GM06990 (cell line): ENCODE data around the gene DTX3.
"Not testable (repeated sequence)": the region's sequence is repeated elsewhere in the genome, so short reads cannot be mapped to it uniquely, and the experiment has no call there.

Experiments
- DNase-seq: peaks from one replicate; pipeline ENCODE4 v3.0.0-alpha.2; 2011; ENCODE audit not compliant: insufficient read length; ENCODE audit errors: extremely low read depth
- H3K27me3 ChIP-seq: replicated peaks from 2 replicates; pipeline ENCODE4 v1.6.0; 2011; ENCODE audit warnings: low read length; ENCODE audit not compliant: control insufficient read depth, insufficient read depth
- H3K36me3 ChIP-seq: 2 replicates; pipeline ENCODE4 v1.5.1; 2011; ENCODE audit warnings: low read length; ENCODE audit not compliant: control insufficient read depth, insufficient read depth
- H3K4me3 ChIP-seq: replicated peaks from 2 replicates; pipeline ENCODE4 v1.5.1; 2011; ENCODE audit warnings: low read depth, mild to moderate bottlenecking, control low read depth, low read length
- CTCF ChIP-seq: IDR thresholded peaks from 2 replicates; pipeline ENCODE4 v1.5.1; 2011; ENCODE audit warnings: low read length, control low read depth, mild to moderate bottlenecking, inconsistent platforms; ENCODE audit not compliant: insufficient read depth, poor library complexity, severe bottlenecking

The DTX3 gene

DNA sequence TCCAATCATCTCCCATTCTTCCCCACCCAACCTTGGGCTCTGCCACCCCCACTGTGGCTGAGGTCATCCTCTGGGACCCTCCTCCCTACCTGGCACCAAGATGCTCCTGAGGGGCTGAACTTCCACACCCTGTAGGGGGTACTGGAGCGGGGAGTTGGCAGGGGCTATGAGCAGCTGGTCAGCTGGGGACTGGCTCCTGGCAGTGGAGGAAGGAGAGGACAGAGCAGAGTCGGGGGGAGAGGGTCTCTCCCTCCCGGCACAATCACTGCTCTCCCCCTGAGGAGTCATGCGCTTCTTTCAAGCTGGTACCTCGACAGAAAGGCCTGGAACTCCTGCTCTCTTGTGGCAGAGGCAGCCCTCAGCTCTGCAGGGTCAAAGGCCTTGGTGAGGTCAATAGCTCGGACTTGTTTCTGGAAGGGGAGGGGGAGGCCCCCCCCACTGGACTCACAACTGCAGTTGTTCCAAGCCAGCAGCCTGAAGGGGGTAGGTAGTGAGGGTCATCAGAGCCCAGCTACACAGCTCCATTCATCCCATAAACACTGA lies 26.3 kb downstream of the DTX3 start:
- Histone ChIP-seq H3K27me3 (no peaks in the 10 kb centered on the region; the same call in none of the 2 replicates), H3K36me3 (no peaks in the 10 kb centered on the region), H3K4me3 (no peak overlapping the region)
- DNase-seq = no peak
- TF ChIP-seq CTCF = no peak

- Histone ChIP-seq H3K4me3 (no peak overlapping the region; the same call in 1 of the 2 replicates), H3K27me3 (no peaks in the 10 kb centered on the region; the same call in none of the 2 replicates), H3K36me3 (no peaks in the 10 kb centered on the region)
- no peak for TF ChIP-seq CTCF
- no peak for DNase-seq
Measured at GRCh38 chr12:57631566-57632072, 27.0 kb downstream of the DTX3 start.

DNA sequence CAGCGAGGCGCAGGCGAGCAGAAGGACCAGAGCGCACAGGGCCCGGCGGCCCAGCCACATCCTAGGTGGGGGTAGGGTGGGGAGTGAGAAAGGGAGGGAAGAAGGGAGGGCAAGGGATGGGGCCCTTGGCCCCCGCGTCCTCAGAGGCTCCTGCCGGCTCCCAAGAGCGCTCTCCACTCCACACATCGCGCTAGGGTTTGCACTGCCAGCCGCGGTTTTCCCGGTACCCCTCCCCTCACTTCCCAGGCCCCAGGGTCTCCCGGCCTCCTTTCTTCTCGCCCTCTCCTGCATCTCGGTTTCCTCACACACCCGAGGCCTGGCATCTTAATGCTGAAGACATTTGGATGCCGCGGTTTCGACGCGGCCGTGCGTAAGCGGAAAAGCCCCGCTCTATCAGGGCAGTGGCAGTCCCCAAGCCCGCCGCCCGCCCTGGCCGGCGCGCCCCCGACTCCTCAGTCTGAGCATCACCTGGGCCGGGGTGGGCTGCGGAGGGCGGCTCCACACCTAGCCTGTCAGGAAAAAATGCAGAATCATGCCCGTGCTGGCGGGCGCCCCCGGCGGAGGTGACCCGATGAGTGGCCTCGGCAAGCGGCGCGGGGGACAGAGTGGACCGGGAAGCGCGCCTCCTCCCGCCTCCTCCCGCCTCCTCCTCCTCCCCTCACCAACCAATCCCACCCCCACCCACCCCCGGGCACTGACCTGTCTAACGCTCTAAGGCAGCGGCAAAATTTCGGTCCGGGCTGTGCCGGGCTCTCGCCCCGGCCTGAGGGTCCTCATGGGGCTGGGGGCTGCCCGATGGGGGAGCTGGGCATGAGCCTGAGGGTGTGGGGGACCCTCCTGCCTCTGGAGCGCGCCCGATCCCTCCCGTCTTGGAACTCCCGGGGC lies 27.7 kb downstream of the DTX3 start:
- H3K27me3 ChIP-seq = no peaks in the 10 kb centered on the region; the same call in none of the 2 replicates
- TF ChIP-seq CTCF = no peak
- H3K4me3 ChIP-seq = peak overlapping the region; percentile 61
- no peaks in the 10 kb centered on the region for H3K36me3 ChIP-seq
- DNase-seq = no peak

GRCh38 chr12:57632958-57633840 lies 28.6 kb downstream of the DTX3 start, which contains the start of gene B4GALNT1:
Gene B4GALNT1 (minus strand): TSS chr12:57633201. CDS start chr12:57632132, 1,069 bp downstream.
- Histone ChIP-seq H3K27me3 (no peaks in the 10 kb centered on the region; the same call in none of the 2 replicates), H3K4me3 (peak within 1 kb of the TSS; percentile 61), H3K36me3 (no peaks in the 10 kb centered on the region)
- TF ChIP-seq CTCF = peak; percentile 77
- DNase-seq = peak; percentile 76

GRCh38 chr12:57636731-57637130 lies 32.1 kb downstream of the DTX3 start:
- not testable (repeated sequence) for H3K36me3 ChIP-seq, H3K4me3 ChIP-seq, H3K27me3 ChIP-seq, DNase-seq
